HepG2 (cell line): Measurements from ENCODE around the gene RBL1. TPM values are rescaled to one million over a fixed set of nuclear protein-coding genes. Genes with fewer than 3 reads are reported as not detected.

Source experiments
- BHLHE40 ChIP-seq: IDR thresholded peaks from 2 replicates; pipeline ENCODE4 v1.6.1; 2011; ENCODE audit warnings: low read length, improper control_type of control experiment
- GPBP1L1 ChIP-seq: sonication (generic); formaldehyde crosslinking; IDR thresholded peaks from 2 replicates; pipeline ENCODE4 v1.5.0; 2020; ENCODE audit warnings: mild to moderate bottlenecking, missing genetic modification reagents
- GTF2F1 ChIP-seq: fragments of 150-350 bp; IDR thresholded peaks from 2 replicates; pipeline ENCODE4 v1.6.1; 2014; ENCODE audit warnings: low read length
- MED13 ChIP-seq: sonication (generic); formaldehyde crosslinking; IDR thresholded peaks from 2 replicates; pipeline ENCODE4 v1.5.0; 2020; ENCODE audit warnings: missing genetic modification reagents
- MXD1 ChIP-seq: sonication (generic); formaldehyde crosslinking; IDR thresholded peaks from 2 replicates; pipeline ENCODE4 v1.4.0; 2020; ENCODE audit warnings: mild to moderate bottlenecking, missing genetic modification reagents
- RAD21 ChIP-seq: fragments of 450-650 bp; formaldehyde crosslinking; IDR thresholded peaks from 2 replicates; pipeline ENCODE4 v1.5.0; 2020; ENCODE audit warnings: mild to moderate bottlenecking
- SMYD3 ChIP-seq: sonication (generic); formaldehyde crosslinking; IDR thresholded peaks from 2 replicates; pipeline ENCODE4 v1.8.1; 2023; ENCODE audit warnings: mild to moderate bottlenecking, missing genetic modification reagents
- SOX5 ChIP-seq: IDR thresholded peaks from 2 replicates; pipeline ENCODE4 v1.6.1; 2016; ENCODE audit warnings: borderline replicate concordance
- TAF1 ChIP-seq: sonication (generic); formaldehyde crosslinking; IDR thresholded peaks from 2 replicates; pipeline ENCODE4 v1.4.0; 2020; ENCODE audit warnings: missing genetic modification reagents
- ZKSCAN1 ChIP-seq: fragments of 150-350 bp; IDR thresholded peaks from 2 replicates; pipeline ENCODE4 v1.6.1; 2014; ENCODE audit warnings: low read length
- ZNF275 ChIP-seq: sonication (generic); formaldehyde crosslinking; IDR thresholded peaks from 2 replicates; pipeline ENCODE4 v1.8.0; 2022; ENCODE audit warnings: missing genetic modification reagents, mild to moderate bottlenecking, inconsistent platforms, borderline replicate concordance
- ZNF503 ChIP-seq: sonication (generic); formaldehyde crosslinking; IDR thresholded peaks from 2 replicates; pipeline ENCODE4 v1.4.0; 2020; ENCODE audit warnings: missing genetic modification reagents
- ZNF572 ChIP-seq: sonication (generic); formaldehyde crosslinking; IDR thresholded peaks from 2 replicates; pipeline ENCODE4 v1.5.1; 2020; ENCODE audit warnings: mild to moderate bottlenecking, missing genetic modification reagents
- ZNF670 ChIP-seq: sonication (generic); formaldehyde crosslinking; IDR thresholded peaks from 2 replicates; pipeline ENCODE4 v1.8.0; 2022; ENCODE audit warnings: mild to moderate bottlenecking, missing genetic modification reagents, borderline replicate concordance
- ZNF746 ChIP-seq: sonication (generic); formaldehyde crosslinking; IDR thresholded peaks from 2 replicates; pipeline ENCODE4 v1.8.0; 2022; ENCODE audit warnings: mild to moderate bottlenecking, missing genetic modification reagents
- ZNF768 ChIP-seq: sonication (generic); formaldehyde crosslinking; IDR thresholded peaks from 2 replicates; pipeline ENCODE4 v1.4.0; 2020; ENCODE audit warnings: missing genetic modification reagents
- ZNF839 ChIP-seq: sonication (generic); formaldehyde crosslinking; IDR thresholded peaks from 2 replicates; pipeline ENCODE4 v1.4.0; 2020; ENCODE audit warnings: missing genetic modification reagents, mild to moderate bottlenecking, borderline replicate concordance
- ZNF878 ChIP-seq: sonication (generic); formaldehyde crosslinking; IDR thresholded peaks from 2 replicates; pipeline ENCODE4 v1.8.1; 2023; ENCODE audit warnings: mild to moderate bottlenecking, missing genetic modification reagents, moderate library complexity
- ZSCAN30 ChIP-seq: sonication (generic); formaldehyde crosslinking; IDR thresholded peaks from 2 replicates; pipeline ENCODE4 v1.5.0; 2020; ENCODE audit warnings: mild to moderate bottlenecking, missing genetic modification reagents
- ZSCAN5A ChIP-seq: sonication (generic); formaldehyde crosslinking; IDR thresholded peaks from 2 replicates; pipeline ENCODE4 v1.8.0; 2022; ENCODE audit warnings: mild to moderate bottlenecking, missing genetic modification reagents, borderline replicate concordance
- ZXDC ChIP-seq: sonication (generic); formaldehyde crosslinking; IDR thresholded peaks from 2 replicates; pipeline ENCODE4 v1.5.0; 2020; ENCODE audit warnings: mild to moderate bottlenecking, missing genetic modification reagents
- polyA plus RNA-seq, 8 experiments: library from polyadenylated mRNA; depleted of rRNA in 3 of 8; stranded (reverse) in 7 of 8; unstranded in 1 of 8; fragments of >200 nt; fragmentation: Illumina TruSeq in 4 of 8; extraction: Trizol in 4 of 8; gene quantifications; 2 replicates each; pipeline versions ENCODE4 v1.2.1 to v1.2.3, GENCODE V29; 2011 to 2016; ENCODE audit warnings: low read depth in 4 of 8, missing spikeins in 1 of 8, mixed read lengths in 1 of 8; ENCODE audit not compliant: insufficient read depth in 1 of 8
- total RNA-seq, 5 experiments: library from RNA; depleted of rRNA; stranded (reverse); fragments of >200 nt; fragmentation: Illumina TruSeq; extraction: Trizol; gene quantifications; 2 replicates each; pipeline ENCODE4 v1.2.3, GENCODE V29; 2016; ENCODE audit warnings: low read depth in 1 of 5

Gene RBL1
- total and polyA plus RNA-seq, 2 of the 13 experiments (the other 11 are each of a cell fraction or from before 2014, with no cell fraction given) = 6.0 to 27.5 TPM

GRCh38 chr20:36951198-36951978, 144.4 kb downstream of the RBL1 start, which contains the start of gene SAMHD1 (continued):
- TF ChIP-seq ZXDC (CRISPR knock-in tag) (no peak; the same call in 1 of the 2 replicates), ZNF746 (CRISPR knock-in tag) (no peak; the same call in none of the 2 replicates), BHLHE40 (no peak; the same call in 1 of the 2 replicates), MED13 (CRISPR knock-in tag) (0 out of 2 replicates have a peak, but pooled peaks have one; percentile 61), ZNF839 (CRISPR knock-in tag) (peak; percentile 85; the same call in 1 of the 2 replicates), ZSCAN5A (no peak), ZNF275 (CRISPR knock-in tag) (peak; percentile 72; the same call in 1 of the 2 replicates), SMYD3 (CRISPR knock-in tag) (no peak; the same call in 1 of the 2 replicates), ZSCAN30 (CRISPR knock-in tag) (peak; percentile 92), SOX5 (CRISPR knock-in tag) (no peak), ZNF572 (peak; percentile 57; the same call in 1 of the 2 replicates), ZKSCAN1 (no peak), GTF2F1 (no peak), RAD21 (peak; percentile 42; the same call in 1 of the 2 replicates), ZNF503 (no peak; the same call in 1 of the 2 replicates), ZNF670 (CRISPR knock-in tag) (no peak), TAF1 (peak; percentile 84), ZNF768 (CRISPR knock-in tag) (peak; percentile 65; the same call in 1 of the 2 replicates), GPBP1L1 (no peak), MXD1 (CRISPR knock-in tag) (peak; percentile 90), ZNF878 (CRISPR knock-in tag) (no peak)
